Activated T-cell treated with anti-CD3 and anti-CD28 coated beads, Interleukin-2, amount 50 U/mL, for 1 hour (primary cell): ENCODE data around the gene RNF112.
"Not testable (repeated sequence)": the region's sequence is repeated elsewhere in the genome, so short reads cannot be mapped to it uniquely, and the experiment has no call there.

Experiments
- DNase-seq: peaks from one replicate; pipeline ENCODE4 v3.0.0-alpha.2; 2020

The RNF112 gene

GRCh38 chr17:19415806-19416775 is 5.1 kb downstream of the RNF112 start:
- no peak for DNase-seq

- DNase-seq: no peak
Observed at GRCh38 chr17:19417611-19418010, 6.6 kb downstream of the RNF112 start.

GRCh38 chr17:19418251-19418992 is 7.4 kb downstream of the RNF112 start:
- DNase-seq: no peak

GRCh38 chr17:19421219-19421618 is 10.2 kb downstream of the RNF112 start:
- no peak for DNase-seq

GRCh38 chr17:19421926-19422325 is 10.9 kb downstream of the RNF112 start:
- no peak for DNase-seq

GRCh38 chr17:19424934-19425868 is 14.2 kb downstream of the RNF112 start:
- no peak for DNase-seq

GRCh38 chr17:19426631-19427030 is 15.6 kb downstream of the RNF112 start:
- no peak for DNase-seq

- no peak for DNase-seq
Observed at GRCh38 chr17:19431691-19432090, 20.7 kb downstream of the RNF112 start.

- DNase-seq: no peak
Observed at GRCh38 chr17:19433255-19433654, 22.2 kb downstream of the RNF112 start.

- DNase-seq: no peak
Observed at GRCh38 chr17:19433727-19434340, 22.8 kb downstream of the RNF112 start.

GRCh38 chr17:19440421-19440820 is 29.4 kb downstream of the RNF112 start:
- DNase-seq: no peak

GRCh38 chr17:19441288-19441687 is 30.3 kb downstream of the RNF112 start:
- not testable (repeated sequence) for DNase-seq

GRCh38 chr17:19442731-19443130 is 31.7 kb downstream of the RNF112 start:
- no peak for DNase-seq

GRCh38 chr17:19443148-19443547 is 32.1 kb downstream of the RNF112 start:
- no peak for DNase-seq

GRCh38 chr17:19445105-19445504 is 34.1 kb downstream of the RNF112 start:
- no peak for DNase-seq

- not testable (repeated sequence) for DNase-seq
Observed at GRCh38 chr17:19446577-19446976, 35.5 kb downstream of the RNF112 start.

GRCh38 chr17:19447085-19447583 is 36.1 kb downstream of the RNF112 start:
- peak; percentile 54 for DNase-seq

GRCh38 chr17:19448341-19449268 is 37.6 kb downstream of the RNF112 start:
- no peak for DNase-seq

GRCh38 chr17:19449656-19450055 is 38.6 kb downstream of the RNF112 start:
- DNase-seq: no peak

GRCh38 chr17:19453296-19453695 is 42.3 kb downstream of the RNF112 start:
- DNase-seq: no peak

GRCh38 chr17:19454074-19454473 is 43.0 kb downstream of the RNF112 start:
- no peak for DNase-seq
